ENCODE measurements around the gene CDH13.

CDH13 gene

GRCh38 chr16:83714286-83714685 lies 1087.5 kb downstream of the CDH13 start:
- no peak for DNase-seq

- no peak for DNase-seq
Measured at GRCh38 chr16:83715217-83715920, 1088.6 kb downstream of the CDH13 start.

- DNase-seq, result no peak
Measured at GRCh38 chr16:83717308-83717707, 1090.5 kb downstream of the CDH13 start.

GRCh38 chr16:83717814-83718213 lies 1091.0 kb downstream of the CDH13 start:
- DNase-seq, result no peak

- DNase-seq, result no peak
Measured at GRCh38 chr16:83720213-83720612, 1093.4 kb downstream of the CDH13 start.

GRCh38 chr16:83720981-83721380 lies 1094.2 kb downstream of the CDH13 start:
- no peak for DNase-seq

GRCh38 chr16:83721676-83722075 lies 1094.9 kb downstream of the CDH13 start:
- no peak for DNase-seq

- no peak for DNase-seq
Measured at GRCh38 chr16:83722456-83723183, 1095.9 kb downstream of the CDH13 start.

- no peak for DNase-seq
Measured at GRCh38 chr16:83723244-83723643, 1096.5 kb downstream of the CDH13 start.

GRCh38 chr16:83723901-83724300 lies 1097.1 kb downstream of the CDH13 start:
- no peak for DNase-seq

GRCh38 chr16:83724585-83724984 lies 1097.8 kb downstream of the CDH13 start:
- DNase-seq, result no peak

GRCh38 chr16:83725313-83725712 lies 1098.5 kb downstream of the CDH13 start:
- no peak for DNase-seq

GRCh38 chr16:83727018-83727417 lies 1100.2 kb downstream of the CDH13 start:
- no peak for DNase-seq

GRCh38 chr16:83727751-83728352 lies 1101.1 kb downstream of the CDH13 start:
- DNase-seq, result no peak

GRCh38 chr16:83728492-83728891 lies 1101.7 kb downstream of the CDH13 start:
- DNase-seq, result no peak

- no peak for DNase-seq
Measured at GRCh38 chr16:83730812-83731211, 1104.0 kb downstream of the CDH13 start.

GRCh38 chr16:83732536-83732935 lies 1105.8 kb downstream of the CDH13 start:
- no peak for DNase-seq

GRCh38 chr16:83733301-83733700 lies 1106.5 kb downstream of the CDH13 start:
- DNase-seq, result no peak

- DNase-seq, result no peak
Measured at GRCh38 chr16:83734136-83734535, 1107.4 kb downstream of the CDH13 start.

- no peak for DNase-seq
Measured at GRCh38 chr16:83737729-83738354, 1111.1 kb downstream of the CDH13 start.

- no peak for DNase-seq
Measured at GRCh38 chr16:83738923-83739503, 1112.2 kb downstream of the CDH13 start.

GRCh38 chr16:83742124-83742899 lies 1115.5 kb downstream of the CDH13 start:
- DNase-seq, result no peak

Measured in CD4-positive, alpha-beta T cell treated with Interleukin-15 for 1 hour (primary cell).